SJCRH30 (cell line): Measurements from ENCODE around the gene IDNK. TPM values are rescaled to one million over a fixed set of nuclear protein-coding genes. Genes with fewer than 3 reads are reported as not detected.

Source experiments
- DNase-seq, 2 experiments: peaks; one replicate each; pipeline ENCODE4 v3.0.0-alpha.2; 2015 to 2020
- H3K27ac ChIP-seq: fragments of 250-450 bp; sonication (Bioruptor Pico); 2 replicates; pipeline ENCODE4 v1.5.1; 2020; ENCODE audit warnings: mild to moderate bottlenecking, moderate library complexity
- H3K27me3 ChIP-seq: fragments of 250-450 bp; sonication (Bioruptor Pico); 2 replicates; pipeline ENCODE4 v1.5.1; 2020; ENCODE audit warnings: mild to moderate bottlenecking, moderate library complexity
- H3K36me3 ChIP-seq: fragments of 250-450 bp; sonication (Bioruptor Pico); 2 replicates; pipeline ENCODE4 v1.5.1; 2020; ENCODE audit warnings: mild to moderate bottlenecking, moderate library complexity
- H3K4me1 ChIP-seq: fragments of 250-450 bp; sonication (Bioruptor Pico); 2 replicates; pipeline ENCODE4 v1.5.1; 2020; ENCODE audit warnings: mild to moderate bottlenecking, moderate library complexity
- H3K4me3 ChIP-seq: fragments of 250-450 bp; sonication (Bioruptor Pico); 2 replicates; pipeline ENCODE4 v1.5.1; 2020; ENCODE audit warnings: mild to moderate bottlenecking, moderate library complexity
- H3K9me3 ChIP-seq: fragments of 250-450 bp; sonication (Bioruptor Pico); replicated peaks from 2 replicates; pipeline ENCODE4 v1.5.1; 2020; ENCODE audit warnings: mild to moderate bottlenecking, moderate library complexity
- total RNA-seq: library from RNA; depleted of rRNA; stranded (reverse); fragments of >200 nt; shearing (Covaris generic); gene quantifications from 2 replicates; pipeline ENCODE4 v1.2.3, GENCODE V29; 2014

IDNK gene
- total RNA-seq, 1 experiment from 2014 or later, result 1.8 TPM

DNA sequence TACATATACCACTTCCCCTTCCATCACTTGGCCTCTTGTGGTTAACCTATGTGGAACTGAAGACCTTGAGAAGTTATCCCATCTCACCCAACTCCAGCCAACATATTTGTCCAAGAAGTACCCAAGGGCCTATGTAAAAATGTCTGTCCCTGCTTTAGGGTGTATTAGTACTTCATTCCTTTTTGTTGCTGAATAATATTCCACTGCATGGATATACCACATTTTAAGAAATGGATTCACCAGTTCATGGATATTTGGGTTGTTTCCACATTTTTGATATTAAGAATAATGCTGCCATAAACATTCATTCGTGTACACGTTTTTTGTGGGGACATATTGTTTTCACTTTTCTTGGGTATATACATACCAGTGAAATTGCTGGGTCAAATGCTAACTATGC lies 28.6 kb downstream of the IDNK start:
- DNase-seq, result no peak
- no peaks in the 10 kb centered on the region for H3K27me3 ChIP-seq
- H3K4me3 ChIP-seq, result no peak overlapping the region
- H3K27ac ChIP-seq, result no peak overlapping the region
- H3K4me1 ChIP-seq, result no peaks in the 10 kb centered on the region
- peaks cover 62% of the 10 kb centered on the region for H3K36me3 ChIP-seq
- no peaks in the 10 kb centered on the region; the same call in 1 of the 2 replicates for H3K9me3 ChIP-seq

DNA sequence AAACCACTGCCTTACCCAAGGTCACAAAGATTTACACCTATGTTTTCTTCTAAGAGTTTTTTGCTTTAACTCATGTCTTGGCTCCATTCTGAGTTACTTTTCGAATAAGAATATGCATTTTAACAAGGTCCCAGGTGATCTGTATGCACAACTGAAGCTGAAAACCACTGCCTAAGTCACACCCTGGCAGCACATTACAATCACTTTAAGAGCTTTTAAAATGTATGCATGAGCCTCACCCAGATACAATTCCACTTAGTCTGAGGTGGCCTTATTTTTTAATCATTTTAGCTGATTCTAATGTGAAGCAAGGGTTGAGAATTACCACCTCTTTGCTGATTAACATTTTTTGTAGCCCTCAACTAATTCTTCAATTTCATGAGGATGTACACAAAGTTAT lies 29.5 kb downstream of the IDNK start:
- no peaks in the 10 kb centered on the region for H3K4me1 ChIP-seq
- no peaks in the 10 kb centered on the region; the same call in 1 of the 2 replicates for H3K9me3 ChIP-seq
- H3K36me3 ChIP-seq, result peaks cover 70% of the 10 kb centered on the region
- H3K27ac ChIP-seq, result no peak overlapping the region
- H3K4me3 ChIP-seq, result no peak overlapping the region
- no peak for DNase-seq
- H3K27me3 ChIP-seq, result no peaks in the 10 kb centered on the region

DNA sequence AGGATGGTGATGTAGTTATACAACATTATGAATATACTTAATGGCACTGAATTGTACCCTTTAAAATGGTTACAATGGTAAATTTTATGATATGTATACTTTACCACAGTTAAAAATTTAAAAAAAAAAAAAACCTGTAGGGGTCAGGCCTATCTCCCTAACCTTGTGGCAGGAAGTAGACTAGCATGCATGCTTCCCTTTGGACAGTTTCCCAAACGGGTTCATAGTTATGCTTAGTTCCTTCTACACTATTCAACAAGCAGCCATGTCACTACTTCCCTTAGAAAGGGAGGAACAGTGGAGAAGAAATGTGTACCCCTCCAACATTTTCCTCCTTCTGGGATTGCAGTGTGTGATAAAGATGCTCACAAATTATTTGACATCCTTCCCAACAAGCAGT lies 32.5 kb downstream of the IDNK start:
- Histone ChIP-seq H3K4me3 (no peak overlapping the region), H3K36me3 (peaks cover 92% of the 10 kb centered on the region), H3K27me3 (no peaks in the 10 kb centered on the region), H3K27ac (no peak overlapping the region), H3K4me1 (no peaks in the 10 kb centered on the region), H3K9me3 (no peaks in the 10 kb centered on the region; the same call in 1 of the 2 replicates)
- DNase-seq, result no peak

DNA sequence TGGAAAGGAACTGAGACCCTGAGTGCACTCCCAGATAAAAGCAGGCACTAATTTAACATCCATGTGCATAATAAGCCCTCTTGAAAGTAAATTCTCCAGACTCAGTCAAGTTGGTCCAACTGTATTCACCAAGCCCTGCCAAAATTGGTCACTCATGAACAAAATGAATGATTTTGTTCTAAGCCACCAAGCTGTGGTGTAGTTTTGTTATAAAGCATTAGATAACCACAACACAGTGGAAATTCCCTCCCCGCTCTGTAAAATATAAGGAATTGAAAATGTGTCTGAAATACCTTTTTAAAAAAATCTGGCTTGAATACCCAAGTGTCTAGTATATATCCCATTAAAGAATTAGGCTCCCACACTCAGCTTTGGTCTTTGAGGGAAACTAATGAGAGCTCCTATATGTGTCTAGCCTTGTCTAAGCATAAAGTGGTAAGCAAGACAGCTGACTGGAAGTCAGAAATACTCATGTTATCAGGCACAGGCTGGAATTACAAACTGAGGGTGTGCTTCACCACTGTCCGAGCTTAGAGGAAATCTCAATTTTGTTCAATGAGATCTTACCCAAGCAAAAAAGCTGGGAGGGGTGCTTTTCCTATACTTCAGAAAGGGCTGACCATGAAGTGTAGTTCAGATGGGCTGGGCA lies 33.2 kb downstream of the IDNK start:
- no peaks in the 10 kb centered on the region for H3K4me1 ChIP-seq
- H3K9me3 ChIP-seq, result no peaks in the 10 kb centered on the region; the same call in 1 of the 2 replicates
- H3K4me3 ChIP-seq, result no peak overlapping the region
- H3K27ac ChIP-seq, result no peak overlapping the region
- H3K27me3 ChIP-seq, result no peaks in the 10 kb centered on the region
- DNase-seq, result no peak
- peaks cover 95% of the 10 kb centered on the region for H3K36me3 ChIP-seq

DNA sequence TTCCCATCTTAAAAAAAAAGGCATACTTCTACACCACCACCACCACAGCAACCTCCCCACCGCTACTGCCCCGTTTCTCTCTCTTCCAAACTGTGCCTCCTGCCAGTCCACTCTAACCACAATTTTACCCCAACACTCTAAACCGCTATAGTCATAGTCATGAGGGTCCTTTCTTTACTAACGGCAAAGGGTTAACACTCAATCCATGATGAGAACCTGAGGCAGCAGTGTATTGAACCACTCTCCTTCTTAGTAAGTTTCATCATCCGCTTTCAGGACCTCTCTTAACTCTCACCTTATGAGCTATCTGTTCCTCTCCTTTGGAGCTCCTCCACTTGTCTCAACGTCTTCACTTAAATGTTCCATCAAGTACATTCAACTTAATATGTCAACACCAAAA lies 34.0 kb downstream of the IDNK start:
- DNase-seq, result no peak
- H3K4me1 ChIP-seq, result no peaks in the 10 kb centered on the region
- peaks cover 95% of the 10 kb centered on the region for H3K36me3 ChIP-seq
- no peaks in the 10 kb centered on the region for H3K27me3 ChIP-seq
- no peak overlapping the region for H3K27ac ChIP-seq
- no peaks in the 10 kb centered on the region; the same call in 1 of the 2 replicates for H3K9me3 ChIP-seq
- H3K4me3 ChIP-seq, result no peak overlapping the region

DNA sequence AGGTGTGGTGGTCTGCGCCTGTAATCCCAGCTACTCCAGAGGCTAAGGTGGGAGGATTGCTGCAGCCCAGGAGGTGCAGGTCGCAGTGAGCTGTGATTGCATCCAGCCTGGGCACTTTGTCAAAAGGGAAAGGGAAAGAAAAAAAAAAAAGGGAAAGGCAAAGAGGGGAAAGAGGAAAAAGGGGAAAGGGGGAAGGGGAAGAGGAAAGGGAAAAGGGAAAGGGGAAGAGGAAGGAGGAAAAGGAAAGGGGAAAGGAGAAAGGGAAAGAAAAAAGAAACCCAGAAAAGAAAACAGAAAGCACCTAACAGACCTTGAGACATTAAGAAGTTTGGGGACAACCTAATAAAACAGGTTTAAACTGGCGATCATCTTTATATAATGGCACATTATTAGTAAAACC lies 40.0 kb downstream of the IDNK start:
- no peaks in the 10 kb centered on the region for H3K9me3 ChIP-seq
- no peaks in the 10 kb centered on the region for H3K27me3 ChIP-seq
- H3K4me1 ChIP-seq, result no peaks in the 10 kb centered on the region
- H3K36me3 ChIP-seq, result peaks cover 80% of the 10 kb centered on the region
- H3K27ac ChIP-seq, result no peak overlapping the region
- DNase-seq, result no peak
- H3K4me3 ChIP-seq, result no peak overlapping the region

DNA sequence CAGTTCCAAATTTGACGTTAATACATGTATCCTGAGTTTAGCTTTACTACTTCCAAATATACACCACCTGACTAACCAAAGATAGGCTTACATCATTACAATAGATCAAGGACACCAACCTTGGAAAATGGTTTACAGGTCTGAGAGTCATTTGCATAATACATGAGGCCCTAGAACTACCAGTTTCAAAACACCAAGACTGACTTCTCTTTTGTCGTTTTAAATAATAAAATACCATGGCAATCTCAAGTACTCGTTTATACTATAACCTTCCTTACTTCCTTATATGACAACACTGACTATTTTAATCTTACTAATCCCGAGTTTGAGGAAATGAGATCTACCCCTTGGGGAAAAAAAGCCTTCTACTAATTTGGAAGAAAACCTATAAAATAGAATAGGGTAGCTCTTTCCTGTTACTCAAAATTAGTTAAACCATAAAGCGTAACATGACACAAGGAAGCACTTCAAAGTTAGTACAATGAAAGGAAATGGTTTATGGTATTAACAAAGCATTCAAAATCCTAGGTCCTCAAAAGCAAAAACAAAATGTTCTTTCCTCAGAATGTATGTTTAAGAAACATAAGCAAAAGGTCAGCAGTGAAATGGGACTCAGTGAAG lies 42.7 kb downstream of the IDNK start:
- H3K36me3 ChIP-seq, result peaks cover 80% of the 10 kb centered on the region
- no peak for DNase-seq

DNA sequence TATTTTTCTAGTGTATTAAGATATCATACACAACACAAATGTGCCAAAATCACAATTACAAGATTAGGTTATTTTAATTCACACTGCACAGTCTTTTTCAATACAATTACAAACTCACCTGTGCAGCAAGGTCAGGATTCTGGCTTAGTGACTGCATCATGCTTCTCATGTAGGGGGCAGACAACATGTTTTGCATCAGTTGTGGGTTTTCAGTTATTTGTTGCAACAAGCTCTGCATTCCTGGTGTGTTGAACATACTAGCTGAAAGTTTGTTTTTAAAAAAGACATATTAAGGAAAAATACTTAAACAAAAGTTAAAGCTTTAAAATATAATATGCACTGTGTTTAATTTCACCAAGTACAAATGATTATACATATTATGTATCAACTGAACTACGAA lies 46.1 kb downstream of the IDNK start:
- Histone ChIP-seq H3K36me3 (peaks cover 80% of the 10 kb centered on the region), H3K27me3 (no peaks in the 10 kb centered on the region), H3K4me1 (no peaks in the 10 kb centered on the region), H3K9me3 (no peaks in the 10 kb centered on the region), H3K4me3 (no peak overlapping the region), H3K27ac (no peak overlapping the region)
- DNase-seq, result no peak

More for the DNA sequence above, 42.7 kb downstream of the IDNK start:
- no peaks in the 10 kb centered on the region for H3K27me3 ChIP-seq
- H3K4me3 ChIP-seq, result no peak overlapping the region
- no peak overlapping the region for H3K27ac ChIP-seq
- H3K9me3 ChIP-seq, result no peaks in the 10 kb centered on the region
- no peaks in the 10 kb centered on the region for H3K4me1 ChIP-seq

DNA sequence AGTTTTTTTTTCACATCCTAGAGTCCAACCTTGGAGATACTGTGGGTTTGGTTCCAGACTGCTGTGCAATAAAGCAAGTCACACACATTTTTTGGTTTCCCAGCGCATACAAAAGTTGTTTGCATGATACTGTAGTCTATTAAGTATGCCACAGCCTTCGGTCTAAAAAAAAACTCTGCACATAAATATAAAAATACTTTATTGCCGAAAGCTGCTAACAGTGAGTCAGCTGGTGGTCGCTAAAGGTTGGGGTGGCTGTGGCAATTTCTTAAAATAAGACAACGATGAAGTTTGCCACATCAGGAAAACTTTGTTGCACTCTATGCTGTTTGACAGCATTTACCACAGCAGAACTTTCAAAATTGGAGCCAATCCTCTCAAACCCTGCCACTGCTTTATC lies 47.4 kb downstream of the IDNK start:
- Histone ChIP-seq H3K4me1 (no peaks in the 10 kb centered on the region), H3K27ac (no peak overlapping the region), H3K9me3 (no peaks in the 10 kb centered on the region), H3K36me3 (peaks cover 82% of the 10 kb centered on the region), H3K27me3 (no peaks in the 10 kb centered on the region), H3K4me3 (no peak overlapping the region)
- no peak for DNase-seq

DNA sequence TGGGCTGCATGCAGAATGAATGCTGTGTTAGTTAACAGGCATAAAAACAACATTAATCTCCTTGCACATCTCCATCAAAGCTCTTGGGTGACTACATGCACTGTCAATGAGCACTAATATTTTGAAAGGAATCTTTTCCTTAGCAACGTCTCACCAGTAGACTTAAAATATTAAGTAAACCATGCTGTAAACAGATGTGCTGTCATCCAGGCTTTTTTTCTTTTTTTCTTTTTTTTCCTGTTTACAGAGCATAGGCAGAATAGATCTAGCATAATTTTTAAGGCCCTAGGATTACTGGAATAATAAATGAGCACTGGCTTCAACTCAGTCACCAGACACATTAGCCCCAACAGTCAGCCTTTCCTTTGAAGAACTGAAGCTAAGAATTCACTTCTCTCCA lies 48.5 kb downstream of the IDNK start:
- no peaks in the 10 kb centered on the region for H3K9me3 ChIP-seq
- peaks cover 83% of the 10 kb centered on the region for H3K36me3 ChIP-seq
- H3K4me3 ChIP-seq, result no peak overlapping the region
- no peak for DNase-seq
- no peaks in the 10 kb centered on the region for H3K4me1 ChIP-seq
- H3K27me3 ChIP-seq, result no peaks in the 10 kb centered on the region
- no peak overlapping the region for H3K27ac ChIP-seq

DNA sequence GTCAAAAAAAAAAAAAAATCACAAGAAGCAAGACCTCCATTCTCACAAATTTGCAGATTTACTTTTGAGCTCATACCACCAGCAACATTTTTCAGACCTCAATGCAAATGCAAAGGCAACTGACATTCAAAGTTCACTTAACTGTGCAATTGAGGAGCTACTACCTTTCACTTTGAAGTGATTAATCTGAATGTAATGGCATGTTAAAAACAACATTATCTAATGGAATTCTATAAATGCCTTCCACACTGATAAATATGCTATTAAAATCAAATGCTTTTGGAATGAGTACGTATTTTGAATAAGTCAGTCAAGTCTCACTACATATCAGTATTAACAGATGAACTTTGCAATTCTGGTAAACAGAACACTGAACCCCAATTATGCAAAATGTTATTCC lies 52.5 kb downstream of the IDNK start:
- DNase-seq, result no peak
- no peak overlapping the region for H3K4me3 ChIP-seq
- no peaks in the 10 kb centered on the region for H3K4me1 ChIP-seq
- H3K27ac ChIP-seq, result no peak overlapping the region
- no peaks in the 10 kb centered on the region for H3K9me3 ChIP-seq
- peaks cover 87% of the 10 kb centered on the region for H3K36me3 ChIP-seq
- no peaks in the 10 kb centered on the region for H3K27me3 ChIP-seq

DNA sequence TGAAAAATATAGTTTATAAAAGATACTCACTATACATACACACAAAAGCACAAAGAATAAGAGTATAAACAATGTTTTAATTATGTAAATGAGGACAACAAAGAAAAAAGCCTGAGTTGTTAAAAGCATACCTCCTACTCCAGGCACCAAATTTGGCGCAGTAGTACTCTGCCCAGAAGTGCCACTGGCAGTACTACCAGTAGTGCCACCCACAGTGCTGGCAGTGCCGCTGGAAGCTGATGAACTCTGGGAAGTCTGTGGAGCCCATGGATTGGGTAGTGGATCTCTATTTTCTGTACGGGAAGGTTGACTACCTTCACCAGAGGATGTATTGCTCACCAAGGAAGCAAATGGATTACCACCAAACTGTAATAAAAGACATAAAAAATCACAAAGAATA lies 54.7 kb downstream of the IDNK start:
- DNase-seq, result no peak
- peaks cover 82% of the 10 kb centered on the region for H3K36me3 ChIP-seq

DNA sequence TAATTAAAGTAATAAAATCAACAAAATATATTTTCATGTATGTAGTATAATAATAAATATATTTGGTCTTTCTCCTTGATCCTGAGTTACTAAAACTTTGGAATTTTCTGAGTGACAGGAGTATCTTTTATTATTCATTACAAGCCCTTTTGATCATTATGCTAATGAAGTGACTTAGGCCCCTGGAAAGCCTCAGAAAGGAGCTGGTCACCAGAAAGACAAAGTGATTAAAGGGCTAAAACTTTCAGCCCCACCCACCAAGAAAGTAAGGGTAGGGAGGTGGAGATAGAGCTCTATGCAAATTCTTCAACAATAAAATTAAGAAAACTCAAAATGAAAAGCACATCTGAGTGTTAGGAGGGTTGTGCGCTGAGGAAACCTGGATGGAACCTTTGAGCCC lies 57.3 kb downstream of the IDNK start:
- DNase-seq, result no peak
- H3K4me1 ChIP-seq, result no peaks in the 10 kb centered on the region
- no peaks in the 10 kb centered on the region for H3K9me3 ChIP-seq
- H3K27ac ChIP-seq, result no peak overlapping the region
- no peaks in the 10 kb centered on the region for H3K27me3 ChIP-seq
- no peak overlapping the region for H3K4me3 ChIP-seq
- H3K36me3 ChIP-seq, result peaks cover 65% of the 10 kb centered on the region

More for the DNA sequence above, 54.7 kb downstream of the IDNK start:
- H3K4me1 ChIP-seq, result no peaks in the 10 kb centered on the region
- H3K4me3 ChIP-seq, result no peak overlapping the region
- no peak overlapping the region for H3K27ac ChIP-seq
- H3K9me3 ChIP-seq, result no peaks in the 10 kb centered on the region
- H3K27me3 ChIP-seq, result no peaks in the 10 kb centered on the region

DNA sequence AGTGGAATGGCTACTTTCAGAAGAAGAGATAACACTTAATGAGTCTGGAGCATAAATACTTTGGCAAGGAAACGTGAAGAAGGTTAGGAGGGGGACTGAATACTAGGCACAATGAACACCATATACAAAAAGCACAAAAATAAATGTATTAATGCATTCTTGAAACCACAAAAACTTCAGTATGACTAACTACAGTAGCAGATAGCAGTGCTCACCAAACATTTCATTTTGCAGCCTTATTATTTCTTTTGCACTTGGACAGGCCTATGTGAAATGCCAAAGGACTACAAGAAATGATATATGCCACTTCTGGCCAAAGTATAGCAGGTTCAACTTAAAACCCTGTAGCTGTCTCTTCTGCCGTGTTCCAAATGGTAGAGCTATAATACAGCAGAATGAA lies 58.5 kb downstream of the IDNK start:
- Histone ChIP-seq H3K4me1 (no peaks in the 10 kb centered on the region), H3K4me3 (no peak overlapping the region), H3K27ac (no peak overlapping the region), H3K36me3 (peaks cover 54% of the 10 kb centered on the region), H3K27me3 (no peaks in the 10 kb centered on the region), H3K9me3 (no peaks in the 10 kb centered on the region)
- DNase-seq, result no peak

DNA sequence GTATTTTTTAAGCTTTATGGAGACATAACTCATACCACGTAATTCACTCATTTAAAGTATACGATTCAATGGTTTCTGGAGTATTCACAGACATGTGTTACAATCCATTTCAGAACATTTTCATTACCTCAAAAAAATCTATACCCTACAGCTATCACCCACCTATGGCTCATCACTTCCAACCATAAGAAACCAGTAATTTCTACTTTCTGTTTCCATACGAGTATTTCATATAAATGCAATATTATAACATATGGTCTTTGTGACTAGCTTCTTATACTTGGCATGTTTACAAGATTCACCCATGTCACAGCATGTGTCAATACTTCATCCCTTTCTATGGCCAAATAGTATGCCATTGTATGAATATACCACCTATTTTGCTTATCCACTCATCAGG lies 66.0 kb downstream of the IDNK start:
- Histone ChIP-seq H3K27me3 (no peaks in the 10 kb centered on the region), H3K4me1 (no peaks in the 10 kb centered on the region), H3K4me3 (no peak overlapping the region), H3K9me3 (no peaks in the 10 kb centered on the region), H3K27ac (no peak overlapping the region), H3K36me3 (no peaks in the 10 kb centered on the region)
- no peak for DNase-seq

DNA sequence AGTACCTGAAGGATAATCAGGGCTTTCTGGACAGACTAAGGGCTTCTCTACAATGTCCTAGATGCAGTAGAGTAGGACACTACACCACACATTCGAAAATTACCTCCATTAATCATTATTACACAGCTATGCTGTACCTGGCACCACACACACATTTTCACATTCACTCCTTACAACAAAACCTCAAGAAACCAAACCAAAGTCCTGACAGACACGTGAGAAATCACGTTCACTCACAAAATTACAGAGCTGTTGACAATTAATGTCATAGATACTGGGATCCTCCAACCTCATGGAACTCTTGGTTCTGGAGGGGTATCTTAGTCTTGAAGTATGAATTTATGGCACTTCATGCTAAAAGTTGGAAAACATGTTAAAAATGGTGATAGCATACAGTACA lies 68.5 kb downstream of the IDNK start:
- Histone ChIP-seq H3K27me3 (no peaks in the 10 kb centered on the region), H3K4me1 (no peaks in the 10 kb centered on the region), H3K36me3 (0 out of 2 replicates have a peak, but pooled peaks cover 2% of the 10 kb centered on the region), H3K4me3 (no peak overlapping the region), H3K27ac (no peak overlapping the region), H3K9me3 (no peaks in the 10 kb centered on the region)
- no peak for DNase-seq
